ENCODE results near the gene CLMP. TPM values are rescaled to one million over a fixed set of nuclear protein-coding genes. Genes with fewer than 3 reads are reported as not detected.
"Not testable (repeated sequence)": the region's sequence is repeated elsewhere in the genome, so short reads cannot be mapped to it uniquely, and the experiment has no call there.

CLMP gene
- total RNA-seq, 2 experiments from 2014 or later = 0.06 to 0.19 TPM

- ATAC-seq (ENCODE audit: poor library complexity) (no peak), DNase-seq (peak in 2 of 14 experiments; percentile 29 to 39)
- peak overlapping the region; percentile 100 for H3K27ac ChIP-seq (ENCODE audit: low read depth in 1 of 2, low read length in 2 of 2)
- ChIA-PET POLR2A (interaction anchor here (1.0 to 12.8 kb wide), 6 partner anchors 11 to 187 kb away, joined by 3 to 226 read pairs (median 12); no protein-coding TSS in a partner anchor), CTCF (interaction anchor here (1.6 to 2.1 kb wide), 3 partner anchors 12 to 43 kb away, joined by 3 to 12 read pairs (median 4); no protein-coding TSS in a partner anchor)
- intact Hi-C loops (cut with DNase I, micrococcal nuclease) = loop anchor here in 1 of 2 experiments (5.0 kb wide), 2 partner anchors 42 to 1768 kb away; partner anchors contain the start of gene SC5D
- H3K4me3 ChIP-seq (ENCODE audit: low read length) = peak overlapping the region; percentile 89
- H3K9me3 ChIP-seq (ENCODE audit: control insufficient read depth in 1 of 2, insufficient read depth in 1 of 2, low read length in 2 of 2) = peaks cover 0 to 3% of the 10 kb centered on the region in 2 experiments
- H3K4me3 Mint-ChIP-seq = peak overlapping the region; percentile 91
- H3K4me1 ChIP-seq (ENCODE audit: insufficient read depth, low read length) = peaks cover 71% of the 10 kb centered on the region
- no peak for TF ChIP-seq CTCF (IDR thresholded peaks at IDR 0.05)
- no peaks in the 10 kb centered on the region for H3K9me3 Mint-ChIP-seq
- H3K27ac Mint-ChIP-seq = peak overlapping the region; percentile 98
- peaks cover 85% of the 10 kb centered on the region for H3K36me3 Mint-ChIP-seq (ENCODE audit: low read depth)
- H3K27me3 ChIP-seq (ENCODE audit: control insufficient read depth in 1 of 2, insufficient read depth in 2 of 2, low read length in 2 of 2) = no peaks in the 10 kb centered on the region
- H3K4me1 Mint-ChIP-seq (ENCODE audit: low read depth) = peaks cover 86% of the 10 kb centered on the region
- H3K36me3 ChIP-seq (ENCODE audit: insufficient read depth, low read length) = peaks cover 62% of the 10 kb centered on the region
- H3K27me3 Mint-ChIP-seq = no peaks in the 10 kb centered on the region
Observed at GRCh38 chr11:123060277-123061000, 134.6 kb downstream of the CLMP start.

GRCh38 chr11:123059041-123059920 lies 135.8 kb downstream of the CLMP start:
- Mint-ChIP-seq H3K36me3 (ENCODE audit: low read depth) (peaks cover 91% of the 10 kb centered on the region), H3K4me1 (ENCODE audit: low read depth) (peaks cover 90% of the 10 kb centered on the region), H3K4me3 (peak overlapping the region; percentile 91), H3K27ac (peak overlapping the region; percentile 98)
- ATAC-seq (ENCODE audit: poor library complexity); H3K27me3 ChIP-seq (ENCODE audit: control insufficient read depth in 1 of 2, insufficient read depth in 2 of 2, low read length in 2 of 2); H3K9me3 ChIP-seq (ENCODE audit: control insufficient read depth in 1 of 2, insufficient read depth in 1 of 2, low read length in 2 of 2); DNase-seq; H3K9me3 Mint-ChIP-seq; H3K27me3 Mint-ChIP-seq: not testable (repeated sequence)
- intact Hi-C loops (cut with DNase I, micrococcal nuclease) = loop anchor here (5.0 to 10.0 kb wide), 6 partner anchors 38 to 686 kb away; partner anchors contain the start of genes UBASH3B (in 1 of the 2) and ZNF202 (in 1 of the 2)
- Histone ChIP-seq H3K27ac (ENCODE audit: low read depth in 1 of 2, low read length in 2 of 2) (peak overlapping the region; percentile 15 to 57), H3K4me1 (ENCODE audit: insufficient read depth, low read length) (peaks cover 70% of the 10 kb centered on the region), H3K4me3 (ENCODE audit: low read length) (peak overlapping the region; percentile 89), H3K36me3 (ENCODE audit: insufficient read depth, low read length) (peaks cover 73% of the 10 kb centered on the region)
- ChIA-PET POLR2A (interaction anchor here (1.5 to 12.8 kb wide), 4 partner anchors 12 to 43 kb away, joined by 7 to 226 read pairs (median 72); no protein-coding TSS in a partner anchor), CTCF (interaction anchor here (1.6 to 2.1 kb wide), 3 partner anchors 13 to 44 kb away, joined by 3 to 12 read pairs (median 4); no protein-coding TSS in a partner anchor)

GRCh38 chr11:123057661-123058305 lies 137.3 kb downstream of the CLMP start:
- peak in 3 of 14 experiments; percentile 39 to 55 (median 48) for DNase-seq
- Histone ChIP-seq H3K4me3 (ENCODE audit: low read length) (peak overlapping the region; percentile 89), H3K27ac (ENCODE audit: low read depth in 1 of 2, low read length in 2 of 2) (peak overlapping the region; percentile 39 to 57), H3K9me3 (ENCODE audit: control insufficient read depth in 1 of 2, insufficient read depth in 1 of 2, low read length in 2 of 2) (peaks cover 0 to 3% of the 10 kb centered on the region in 2 experiments), H3K36me3 (ENCODE audit: insufficient read depth, low read length) (peaks cover 86% of the 10 kb centered on the region), H3K27me3 (ENCODE audit: control insufficient read depth in 1 of 2, insufficient read depth in 2 of 2, low read length in 2 of 2) (no peaks in the 10 kb centered on the region), H3K4me1 (ENCODE audit: insufficient read depth, low read length) (peaks cover 62% of the 10 kb centered on the region)
- Mint-ChIP-seq H3K27me3 (no peaks in the 10 kb centered on the region), H3K27ac (peak overlapping the region; percentile 98), H3K4me1 (ENCODE audit: low read depth) (peaks cover 82% of the 10 kb centered on the region), H3K4me3 (peak overlapping the region; percentile 91), H3K36me3 (ENCODE audit: low read depth) (peaks cover 95% of the 10 kb centered on the region), H3K9me3 (no peaks in the 10 kb centered on the region)
- ChIA-PET CTCF (interaction anchor here (0.6 to 2.4 kb wide), 4 partner anchors 35 to 189 kb away, joined by 3 to 10 read pairs (median 4); no protein-coding TSS in a partner anchor), POLR2A (interaction anchor here (0.8 to 12.8 kb wide), 7 partner anchors 10 to 206 kb away, joined by 3 to 226 read pairs (median 4); partner anchors contain the start of gene HSPA8)
- intact Hi-C loops (cut with DNase I, micrococcal nuclease) = loop anchor here (5.0 to 10.0 kb wide), 6 partner anchors 40 to 687 kb away; partner anchors contain the start of genes UBASH3B (in 1 of the 2) and ZNF202 (in 1 of the 2)
- ATAC-seq (ENCODE audit: poor library complexity) = no peak
- no peak for TF ChIP-seq CTCF (IDR thresholded peaks at IDR 0.05)
